Activated T-helper 1 cell treated with Interleukin-2 at 50 U/mL for 16 hours (primary cell): Measurements from ENCODE around the gene FAM3B.
"Not testable (repeated sequence)": the region's sequence is repeated elsewhere in the genome, so short reads cannot be mapped to it uniquely, and the experiment has no call there.

Source experiments
- DNase-seq: peaks from one replicate; pipeline ENCODE4 v3.0.0-alpha.2; 2020; ENCODE audit warnings: low read depth

The FAM3B gene

GRCh38 chr21:41316200-41317062, at the start of gene FAM3B:
FAM3B (plus strand) TSS chr21:41316801; CDS start chr21:41316880, 79 bp downstream.
- DNase-seq, result no peak

- DNase-seq, result no peak
These were observed 49.3 kb upstream of the FAM3B start for GRCh38 chr21:41267346-41267745.

GRCh38 chr21:41269535-41269934, 47.1 kb upstream of the FAM3B start:
- DNase-seq, result no peak

GRCh38 chr21:41277196-41277595, 39.4 kb upstream of the FAM3B start:
- no peak for DNase-seq

- no peak for DNase-seq
These were observed 38.8 kb upstream of the FAM3B start for GRCh38 chr21:41277846-41278245.

- no peak for DNase-seq
These were observed 36.3 kb upstream of the FAM3B start for GRCh38 chr21:41280115-41280919.

GRCh38 chr21:41282412-41282811, 34.2 kb upstream of the FAM3B start:
- no peak for DNase-seq

- peak; percentile 8 for DNase-seq
These were observed 33.3 kb upstream of the FAM3B start for GRCh38 chr21:41283211-41283818.

- DNase-seq, result no peak
These were observed 27.2 kb upstream of the FAM3B start for GRCh38 chr21:41289431-41289830.

GRCh38 chr21:41290106-41290799, 26.3 kb upstream of the FAM3B start:
- no peak for DNase-seq

- no peak for DNase-seq
These were observed 21.9 kb upstream of the FAM3B start for GRCh38 chr21:41294548-41295231.

GRCh38 chr21:41295721-41296254, 20.8 kb upstream of the FAM3B start:
- DNase-seq, result no peak

GRCh38 chr21:41302976-41303375, 13.6 kb upstream of the FAM3B start:
- no peak for DNase-seq

- DNase-seq, result no peak
These were observed 12.4 kb upstream of the FAM3B start for GRCh38 chr21:41304068-41304720.

GRCh38 chr21:41307219-41307618, 9.4 kb upstream of the FAM3B start:
- DNase-seq, result no peak

GRCh38 chr21:41313285-41314164, 3.1 kb upstream of the FAM3B start:
- not testable (repeated sequence) for DNase-seq

GRCh38 chr21:41315726-41316125, 875 bp upstream of the FAM3B start:
- no peak for DNase-seq

GRCh38 chr21:41317063-41317392, 427 bp downstream of the FAM3B start:
- DNase-seq, result no peak

- no peak for DNase-seq
These were observed 857 bp downstream of the FAM3B start for GRCh38 chr21:41317458-41317857.

- no peak for DNase-seq
These were observed 1.6 kb downstream of the FAM3B start for GRCh38 chr21:41318218-41318617.
